Tibial nerve (tissue), 4 donors: ENCODE measurements around the gene SLC4A11.

Experiments used
- CTCF ChIP-seq, 5 experiments: fragments of 200-600 bp in 3 of 5; fragments of 450-650 bp in 2 of 5; sonication (generic) in 3 of 5; IDR thresholded peaks; one replicate each; pipeline ENCODE4 v1.5.1; 2016 to 2019; ENCODE audit warnings: antibody characterized with exemption in 5 of 5, mild to moderate bottlenecking in 3 of 5, moderate library complexity in 2 of 5
- EP300 ChIP-seq, 2 donors: sonication (generic); formaldehyde crosslinking; IDR thresholded peaks; one replicate each; pipeline ENCODE4 v1.6.1; 2017; ENCODE audit warnings: antibody characterized with exemption in 2 of 2, mild to moderate bottlenecking in 1 of 2
- POLR2A ChIP-seq, 2 donors: fragments of 450-650 bp; IDR thresholded peaks; one replicate each; pipeline ENCODE4 v1.6.1; 2017; ENCODE audit warnings: antibody characterized with exemption in 2 of 2, mild to moderate bottlenecking in 2 of 2, moderate library complexity in 2 of 2

GRCh38 chr20:3208786-3209256, 30.2 kb downstream of the SLC4A11 start:
- TF ChIP-seq POLR2A (IDR thresholded peaks at IDR 0.05) (no peak), CTCF (IDR thresholded peaks at IDR 0.05) (no peak), EP300 (IDR thresholded peaks at IDR 0.05) (no peak)
